ENCODE data around the gene PRRC1. TPM values are rescaled to one million over a fixed set of nuclear protein-coding genes. Genes with fewer than 3 reads are reported as not detected.
A peak's percentile ranks its signal among the peaks of the same experiment; 100 is the strongest.
"Not testable (repeated sequence)": the region's sequence is repeated elsewhere in the genome, so short reads cannot be mapped to it uniquely, and the experiment has no call there.

The PRRC1 gene
- total RNA-seq, 4 donors from 2014 or later = 34.1 to 60.9 (median 46.3) TPM

GRCh38 chr5:127565586-127566270 is 48.3 kb downstream of the PRRC1 start:
- DNase-seq = no peak
- Histone ChIP-seq H3K4me1 (no peaks in the 10 kb centered on the region), H3K36me3 (no peaks in the 10 kb centered on the region), H3K4me3 (no peak overlapping the region), H3K27me3 (no peaks in the 10 kb centered on the region), H3K9me3 (no peaks in the 10 kb centered on the region), H3K27ac (no peak overlapping the region)
- TF ChIP-seq POLR2A (IDR thresholded peaks at IDR 0.05) (no peak), CTCF (IDR thresholded peaks at IDR 0.05) (no peak)

- no peak for TF ChIP-seq CTCF (IDR thresholded peaks at IDR 0.05)
- TF ChIP-seq POLR2A (IDR thresholded peaks at IDR 0.05) = no peak
- H3K4me1 ChIP-seq = no peaks in the 10 kb centered on the region
Measured at GRCh38 chr5:127567026-127567768, 49.8 kb downstream of the PRRC1 start.

GRCh38 chr5:127568166-127568565 is 50.7 kb downstream of the PRRC1 start:
- H3K4me1 ChIP-seq = no peaks in the 10 kb centered on the region
- TF ChIP-seq POLR2A (IDR thresholded peaks at IDR 0.05) = no peak
- H3K36me3 ChIP-seq = no peaks in the 10 kb centered on the region
- no peak overlapping the region for H3K27ac ChIP-seq
- DNase-seq = no peak
- H3K27me3 ChIP-seq = no peaks in the 10 kb centered on the region
- H3K4me3 ChIP-seq = no peak overlapping the region
- H3K9me3 ChIP-seq = no peaks in the 10 kb centered on the region

More at GRCh38 chr5:127567026-127567768, 49.8 kb downstream of the PRRC1 start:
- Histone ChIP-seq H3K27ac (no peak overlapping the region), H3K4me3 (no peak overlapping the region), H3K36me3 (no peaks in the 10 kb centered on the region), H3K27me3 (no peaks in the 10 kb centered on the region), H3K9me3 (no peaks in the 10 kb centered on the region)
- no peak for DNase-seq

GRCh38 chr5:127569471-127569870 is 52.0 kb downstream of the PRRC1 start:
- H3K4me1 ChIP-seq, H3K4me3 ChIP-seq, H3K27ac ChIP-seq, H3K9me3 ChIP-seq, DNase-seq, H3K36me3 ChIP-seq, H3K27me3 ChIP-seq: not testable (repeated sequence)

GRCh38 chr5:127571314-127572131 is 54.1 kb downstream of the PRRC1 start:
- Histone ChIP-seq H3K4me1 (no peaks in the 10 kb centered on the region), H3K36me3 (no peaks in the 10 kb centered on the region)
- DNase-seq = no peak

GRCh38 chr5:127572930-127573329 is 55.5 kb downstream of the PRRC1 start:
- TF ChIP-seq POLR2A (IDR thresholded peaks at IDR 0.05) (no peak), CTCF (IDR thresholded peaks at IDR 0.05) (peak in 2 of 6 experiments; percentile 17 to 20)

More at GRCh38 chr5:127571314-127572131, 54.1 kb downstream of the PRRC1 start:
- TF ChIP-seq CTCF (IDR thresholded peaks at IDR 0.05) = no peak
- TF ChIP-seq POLR2A (IDR thresholded peaks at IDR 0.05) = no peak
- no peak overlapping the region for H3K27ac ChIP-seq
- no peaks in the 10 kb centered on the region for H3K27me3 ChIP-seq
- no peaks in the 10 kb centered on the region for H3K9me3 ChIP-seq
- no peak overlapping the region for H3K4me3 ChIP-seq

More at GRCh38 chr5:127572930-127573329, 55.5 kb downstream of the PRRC1 start:
- Histone ChIP-seq H3K9me3 (no peaks in the 10 kb centered on the region), H3K4me3 (no peak overlapping the region), H3K4me1 (no peaks in the 10 kb centered on the region), H3K36me3 (no peaks in the 10 kb centered on the region), H3K27ac (no peak overlapping the region), H3K27me3 (no peaks in the 10 kb centered on the region)
- no peak for DNase-seq

All from Peyer's patch (tissue), 4 donors.